Sciatic nerve (tissue), 2 donors: ENCODE measurements around the gene PPT2. TPM values are rescaled to one million over a fixed set of nuclear protein-coding genes. Genes with fewer than 3 reads are reported as not detected.
"Not testable (repeated sequence)": the region's sequence is repeated elsewhere in the genome, so short reads cannot be mapped to it uniquely, and the experiment has no call there.

Experiments
- ATAC-seq: fragments of 200-7000 bp; cut with Tn5 transposase; one replicate; pipeline ENCODE4 v1.9.1; 2020; ENCODE audit warnings: mild to moderate bottlenecking, moderate library complexity
- DNase-seq: peaks from one replicate; pipeline ENCODE4 v3.0.0-alpha.2; 2020; ENCODE audit warnings: low spot score
- intact Hi-C: fragments of 100-400 bp; cut with DNase I; formaldehyde crosslinking; loops from one replicate; pipeline ENCODE4 v1.14.2; 2022
- total RNA-seq: library from RNA; stranded (reverse); fragmentation: NEBNext Ultra II Directional; extraction: Animal tissue kit (Norgen Biotek cat#: 25700); gene quantifications from one replicate; pipeline ENCODE4 v1.2.1, GENCODE V29; 2021
- donor health status: DM: no; HTN: no; CAD: no.
- donor health status: DM: no; HTN: no; CAD: no.

Gene PPT2
- total RNA-seq, 1 donor from 2014 or later = 38.8 TPM

DNA sequence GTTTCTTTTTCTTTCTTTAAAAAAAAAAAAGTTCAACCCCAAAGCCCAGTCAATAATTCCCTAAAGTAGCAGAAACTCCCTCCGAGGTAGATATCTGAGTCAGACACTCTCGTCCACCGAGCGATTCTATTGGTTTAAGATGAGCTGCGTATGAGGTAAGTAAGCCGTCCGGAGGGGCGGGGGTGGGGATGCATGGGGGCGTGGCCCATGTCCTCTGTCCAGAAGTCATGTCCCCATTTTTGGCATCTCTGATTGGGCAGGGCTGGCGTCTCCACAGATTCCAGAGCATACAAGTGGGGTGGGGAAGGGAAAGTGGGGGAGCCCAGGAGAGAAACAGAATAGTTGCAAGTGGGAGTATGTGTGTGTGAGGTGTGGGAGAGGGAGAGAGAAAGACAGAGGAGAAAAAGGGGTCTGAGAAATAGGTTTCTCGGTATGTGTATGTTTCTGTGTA, 31.8 kb downstream of the PPT2 start:
- ATAC-seq (peak; percentile 75), DNase-seq (peak; percentile 85)
- intact Hi-C loops = not testable (repeated sequence)

GRCh38 chr6:32186151-32186840, 32.4 kb downstream of the PPT2 start:
- intact Hi-C loops, ATAC-seq, DNase-seq: not testable (repeated sequence)

DNA sequence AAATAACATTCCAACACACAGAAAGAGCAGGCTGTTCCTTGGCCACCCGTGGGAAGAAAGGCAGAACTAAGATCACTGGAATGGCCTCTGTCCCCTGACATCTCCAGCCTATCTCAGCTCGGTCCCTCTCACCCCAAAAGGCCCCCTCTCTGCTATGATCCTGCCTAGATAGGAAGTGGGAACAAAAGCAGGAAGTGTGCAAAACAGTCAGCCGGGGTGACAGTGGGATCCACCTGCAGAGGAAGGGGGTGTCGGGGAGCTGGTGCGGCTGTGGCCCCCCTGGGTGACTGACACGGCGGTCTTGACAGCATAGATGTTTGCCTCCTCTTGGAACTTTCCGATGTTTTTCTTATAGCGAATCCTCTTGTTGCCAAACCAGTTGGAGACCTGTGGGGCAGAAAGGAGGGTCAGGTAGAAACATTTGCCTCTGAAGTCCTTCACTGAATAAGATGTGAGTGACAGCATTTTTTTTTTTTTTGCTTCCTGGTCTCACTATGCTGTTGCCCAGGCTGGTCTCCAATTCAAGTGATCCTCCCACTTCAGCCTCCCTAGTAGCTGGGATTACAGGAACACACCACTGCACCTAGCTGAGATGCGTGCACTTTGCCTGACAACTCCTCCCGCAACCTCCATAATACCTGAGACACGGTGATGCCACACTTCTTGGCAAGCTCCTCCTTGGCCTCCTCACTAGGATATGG, 33.2 kb downstream of the PPT2 start:
- intact Hi-C loops = no loop called here
- ATAC-seq (no peak), DNase-seq (no peak)

DNA sequence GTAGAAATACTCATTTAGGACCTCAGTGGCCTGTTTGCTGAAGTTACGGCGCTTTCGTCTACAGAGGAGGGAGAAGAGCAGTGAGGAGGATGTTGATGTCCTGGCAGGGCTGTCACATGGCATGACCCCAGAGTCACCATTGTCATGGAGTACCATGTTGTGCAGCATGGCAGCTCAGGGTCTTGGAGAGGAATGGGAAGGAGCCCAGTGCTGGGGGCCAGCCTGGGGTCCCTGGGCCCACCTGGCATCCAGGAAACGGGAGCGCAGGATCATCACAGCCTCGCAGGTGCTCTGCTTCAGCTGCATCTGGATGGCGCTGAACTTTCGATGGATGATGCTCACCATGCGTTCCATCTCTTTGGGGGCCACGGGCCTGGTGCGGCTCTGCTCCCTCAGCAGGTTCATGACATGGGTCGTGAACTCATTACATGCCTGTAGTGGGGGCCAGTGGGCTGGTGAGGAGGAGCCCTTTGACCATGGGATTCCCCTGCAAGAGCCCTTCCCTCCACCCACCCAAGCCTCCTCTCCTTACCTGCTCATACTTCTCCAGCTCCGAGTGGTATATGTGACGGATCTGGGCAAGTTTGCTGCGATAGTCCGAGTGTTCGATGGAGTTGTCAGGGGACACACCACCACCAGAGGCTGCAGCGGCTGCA, 33.9 kb downstream of the PPT2 start:
- intact Hi-C loops, ATAC-seq: not testable (repeated sequence)
- DNase-seq = peak; percentile 59

DNA sequence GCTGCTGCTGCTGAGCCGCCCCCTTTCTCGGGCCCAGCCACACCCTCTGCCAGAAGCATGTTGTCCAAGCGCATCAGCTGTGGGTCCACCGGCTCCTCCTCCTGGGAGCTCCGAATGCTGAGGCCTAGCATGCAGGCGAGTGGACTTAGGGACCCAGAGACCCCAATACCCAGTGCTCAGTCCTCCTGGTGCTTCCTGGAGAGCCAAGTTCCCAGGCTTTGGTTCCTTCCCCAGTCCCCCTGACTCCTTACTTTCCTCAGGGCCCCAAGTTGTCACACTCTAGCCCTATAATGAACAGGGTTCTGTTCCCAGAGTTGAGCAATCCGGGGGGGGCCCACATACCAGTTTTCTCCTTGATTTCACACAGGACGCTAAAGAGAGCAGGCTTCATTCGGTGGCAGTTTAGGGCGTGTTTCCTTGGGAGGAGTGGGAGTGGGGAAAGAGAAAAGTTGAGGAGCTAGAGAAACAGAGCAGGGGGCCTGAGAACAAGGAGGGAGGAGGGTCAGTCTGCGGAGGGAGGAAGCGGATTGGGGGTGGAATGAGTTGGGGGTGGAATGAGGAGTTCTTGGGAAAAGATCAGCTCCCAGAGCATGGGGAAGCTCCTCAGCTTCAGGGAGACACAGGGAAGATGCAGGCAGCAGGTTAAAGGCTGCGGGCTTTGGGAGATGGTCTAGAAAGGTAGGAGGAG, 34.6 kb downstream of the PPT2 start:
- ATAC-seq = no peak
- intact Hi-C loops = no loop called here
- DNase-seq = no peak

- intact Hi-C loops = no loop called here
- DNase-seq (no peak), ATAC-seq (no peak)
These were observed 35.3 kb downstream of the PPT2 start for GRCh38 chr6:32189069-32189741.

DNA sequence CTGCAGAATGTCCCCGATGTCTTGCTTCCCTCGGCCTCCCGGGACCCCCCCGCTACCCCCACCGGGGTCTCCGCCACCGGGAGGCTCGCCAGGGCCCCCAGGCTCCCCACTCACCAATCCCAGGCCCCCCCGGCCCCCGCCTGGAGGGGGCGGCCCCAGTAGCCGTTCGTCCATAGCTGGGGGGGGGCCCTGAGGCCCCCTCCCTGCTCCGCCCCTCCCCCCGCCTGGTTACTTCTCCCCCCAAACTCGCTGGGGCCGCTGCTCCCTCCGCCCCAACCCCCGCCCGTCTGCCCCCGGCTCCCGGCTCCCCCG, 35.8 kb downstream of the PPT2 start:
- ATAC-seq (peak; percentile 1), DNase-seq (no peak)
- intact Hi-C loops = no loop called here

DNA sequence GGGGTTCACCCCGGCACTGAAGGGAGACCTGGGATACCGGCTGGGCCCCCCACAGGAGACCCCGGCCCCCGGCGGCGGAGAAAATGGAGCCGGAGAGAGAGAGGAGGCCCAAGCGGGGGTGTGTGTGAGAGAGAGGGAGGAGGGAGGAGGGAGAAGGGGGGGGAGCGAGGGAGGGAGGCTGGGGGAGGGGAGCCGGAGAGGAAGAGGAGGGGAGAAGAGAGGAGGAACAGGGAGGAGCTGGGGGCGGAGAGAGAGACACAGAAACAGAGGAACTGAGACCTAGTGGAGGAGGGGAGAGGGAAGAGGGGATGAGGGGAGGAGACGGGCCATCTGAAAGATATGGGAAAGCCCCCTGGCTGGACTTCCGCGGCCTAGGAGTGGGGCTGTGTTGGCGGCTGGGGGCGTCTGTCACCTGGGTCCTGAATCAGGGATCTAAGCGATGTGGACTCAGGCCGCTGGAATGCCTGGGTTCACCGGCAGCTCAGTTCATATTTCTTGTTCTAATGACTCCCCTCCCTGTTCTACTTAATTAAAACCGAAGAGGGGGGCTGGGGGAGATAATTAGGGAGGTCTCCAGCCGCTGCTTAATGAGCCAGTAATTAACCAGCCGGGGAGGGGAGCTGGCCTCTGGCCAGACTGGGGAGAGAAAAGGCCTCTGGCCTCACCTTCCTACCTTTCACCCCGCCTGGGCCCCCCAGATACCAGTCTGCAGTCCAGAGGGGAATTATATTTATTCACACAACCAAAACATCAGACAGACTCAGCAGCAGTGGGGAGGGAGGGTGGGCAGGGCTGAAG, 36.3 kb downstream of the PPT2 start, which contains the start of gene PBX2:
PBX2 (minus strand) TSS at position 149 of the 798 bp plus-strand sequence. CDS start 287 bp downstream, outside the sequence.
- ATAC-seq (peak; percentile 84), DNase-seq (peak; percentile 96)
- intact Hi-C loops = no loop called here

DNA sequence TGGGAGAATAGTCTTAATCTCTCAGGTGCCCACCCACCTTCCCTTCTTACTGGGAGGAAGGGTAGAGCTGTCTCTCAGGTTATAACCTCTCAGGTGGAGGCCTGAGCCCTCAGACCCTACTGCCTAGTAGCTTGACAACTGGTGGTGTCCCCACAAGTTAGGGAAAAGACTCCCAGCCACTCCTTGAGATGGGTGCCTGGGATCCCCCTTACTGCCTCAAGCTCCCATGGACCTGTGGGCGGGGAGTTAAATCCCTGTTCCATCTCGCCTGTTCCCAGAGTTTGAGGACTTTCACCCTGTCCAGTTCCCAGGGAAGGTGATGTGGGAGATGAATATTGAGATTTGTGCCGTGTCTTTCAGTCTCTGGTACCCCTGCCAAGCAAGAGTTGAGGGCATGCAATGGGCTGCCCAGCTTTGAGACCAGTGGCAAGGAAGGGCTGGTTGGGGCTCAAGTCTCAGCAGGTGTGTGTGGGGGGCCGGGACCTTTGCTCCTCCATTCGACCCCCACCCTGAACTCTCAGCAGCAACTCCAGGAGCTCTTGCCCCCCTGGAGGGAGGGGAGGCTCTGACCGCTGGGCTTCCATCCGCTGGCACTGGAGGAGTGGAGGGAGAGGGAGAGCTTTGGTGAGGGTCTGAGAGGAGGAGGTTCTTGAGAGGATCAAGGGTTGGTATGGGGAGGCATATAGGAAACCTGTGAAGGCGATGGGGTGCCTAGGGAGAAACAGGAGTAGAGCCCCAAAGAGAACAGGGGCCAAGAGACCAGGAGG, 37.2 kb downstream of the PPT2 start:
- ATAC-seq (no peak), DNase-seq (no peak)
- intact Hi-C loops = no loop called here

DNA sequence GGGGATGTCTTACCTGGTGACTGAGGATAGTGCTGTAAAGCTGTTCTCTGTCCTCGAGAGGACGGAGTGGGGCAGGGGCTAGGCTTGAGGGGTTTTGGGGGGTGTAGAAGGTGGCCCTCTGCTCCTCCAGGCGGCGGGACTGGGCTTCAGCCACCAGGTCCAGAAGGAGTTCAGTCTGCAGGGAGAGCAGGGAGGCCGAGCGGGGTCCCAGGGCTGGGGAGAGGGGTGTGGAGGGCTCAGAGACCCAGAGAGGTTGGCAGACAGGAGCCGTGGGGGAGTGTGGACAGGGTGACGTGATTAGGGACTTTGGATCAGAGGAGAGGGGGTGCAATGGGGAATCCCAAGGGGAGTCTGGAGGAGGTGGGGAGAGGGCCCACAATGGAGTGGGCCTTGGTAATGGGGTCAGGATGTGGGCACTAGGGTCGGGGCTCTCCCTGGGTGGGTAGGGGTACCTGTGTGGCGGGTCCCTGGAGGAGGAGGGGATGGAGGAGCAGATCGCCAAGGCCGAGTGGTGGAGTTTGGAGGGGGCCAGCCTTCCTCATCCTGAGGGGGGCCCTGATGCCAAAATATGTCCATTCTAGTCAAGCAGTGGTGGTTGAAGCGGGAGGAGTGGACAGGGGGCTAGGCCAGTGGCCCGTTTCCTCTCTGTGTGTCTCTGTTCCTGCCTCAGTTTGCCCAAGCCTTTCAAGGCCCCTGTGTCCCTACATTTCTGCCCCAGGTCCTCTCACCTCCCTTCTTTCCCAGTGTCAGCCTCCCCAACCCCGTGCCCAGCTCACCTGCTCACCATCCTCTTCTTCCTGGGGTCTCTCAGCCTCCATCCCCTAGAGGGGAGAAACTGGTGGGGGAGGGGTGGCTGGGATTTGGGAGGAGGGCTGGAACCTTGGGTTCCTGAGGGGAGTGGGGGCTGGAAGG, 38.0 kb downstream of the PPT2 start:
- intact Hi-C loops = no loop called here
- DNase-seq = no peak
- ATAC-seq = no peak

- intact Hi-C loops = no loop called here
- ATAC-seq = no peak
- peak; percentile 80 for DNase-seq
These were observed 38.7 kb downstream of the PPT2 start, which contains the start of gene GPSM3 for GRCh38 chr6:32192608-32193039. Gene GPSM3, minus strand, starts transcription at chr6:32192643. Its CDS starts 130 bp downstream, at chr6:32192513.

DNA sequence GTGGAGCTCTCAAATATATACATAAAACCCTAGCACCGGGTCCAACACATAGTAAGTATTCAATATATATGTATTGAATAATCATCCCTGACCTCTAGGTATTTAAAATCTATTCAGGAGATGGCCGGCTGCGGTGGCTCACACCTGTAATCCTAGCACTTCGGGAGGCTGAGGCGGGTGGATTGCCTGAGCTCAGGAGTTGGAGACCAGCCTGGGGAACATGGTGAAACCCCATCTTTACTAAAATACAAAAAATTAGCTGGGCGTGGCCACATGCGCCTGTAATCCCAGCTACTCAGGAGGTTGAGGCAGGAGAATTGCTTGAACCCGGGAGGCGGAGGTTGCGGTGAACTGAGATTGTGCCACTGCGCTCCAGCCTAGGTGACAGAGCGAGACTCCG, 39.2 kb downstream of the PPT2 start:
- ATAC-seq, DNase-seq, intact Hi-C loops: not testable (repeated sequence)

- no peak for ATAC-seq
These were observed 40.4 kb downstream of the PPT2 start for GRCh38 chr6:32194388-32194787.

DNA sequence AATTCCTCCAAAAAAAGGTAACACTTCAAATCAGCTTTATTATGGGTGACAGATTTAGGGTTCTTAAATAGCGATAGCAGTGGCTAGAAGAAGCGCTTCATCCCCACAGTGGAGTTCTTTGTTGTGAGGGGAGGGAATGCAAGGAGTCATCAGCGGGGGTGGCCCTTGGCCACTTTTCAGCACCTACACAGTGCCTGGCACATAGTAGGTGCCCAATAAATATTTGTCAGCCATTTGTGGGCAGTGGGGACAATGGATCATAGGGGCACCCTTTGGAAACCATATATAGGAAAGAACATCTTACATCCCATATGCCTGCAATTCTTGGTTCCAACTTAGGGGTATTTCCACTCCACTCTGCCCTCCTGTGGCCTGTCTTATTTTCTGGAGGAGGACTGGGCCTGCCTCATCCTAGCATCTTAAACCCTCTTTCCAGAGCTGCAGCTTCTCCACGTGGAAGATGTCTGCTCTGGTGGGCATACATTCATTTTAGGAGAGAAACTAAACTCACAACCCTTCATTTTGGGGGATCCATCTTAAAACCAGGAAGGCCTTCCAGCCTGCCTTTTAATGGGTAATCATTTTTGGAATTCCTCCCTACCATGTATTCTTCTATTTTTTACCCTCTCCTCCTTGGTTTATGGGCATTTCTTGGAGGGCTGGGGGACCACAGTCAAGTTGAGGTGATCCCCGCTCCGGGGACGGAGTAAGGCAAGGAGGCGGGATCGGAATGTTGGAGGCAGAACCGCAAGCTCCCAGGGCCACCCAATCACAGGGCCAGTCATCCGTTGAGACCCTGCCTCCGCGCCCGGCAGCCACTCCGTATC, 41.1 kb downstream of the PPT2 start:
- intact Hi-C loops = no loop called here
- no peak for DNase-seq
- ATAC-seq = no peak

More at GRCh38 chr6:32194388-32194787, 40.4 kb downstream of the PPT2 start:
- no peak for DNase-seq
- intact Hi-C loops = no loop called here

DNA sequence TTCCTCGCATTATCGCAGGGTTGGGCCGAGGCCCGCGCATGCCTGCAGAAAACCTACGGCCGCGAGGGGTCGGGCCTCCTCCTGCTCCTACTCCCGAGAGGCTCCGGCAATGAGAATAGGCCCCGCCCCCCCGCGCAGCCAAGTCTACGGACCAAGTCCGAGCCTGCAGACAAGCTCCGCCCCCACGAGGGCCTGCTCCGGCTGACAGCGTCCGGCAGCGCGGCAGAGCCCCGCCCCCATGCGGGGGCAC, 41.6 kb downstream of the PPT2 start:
- ATAC-seq (peak; percentile 88), DNase-seq (peak; percentile 100)
- intact Hi-C loops = no loop called here
